K562 treated with DMSO at 1 percent for 4 hours (cell line): ENCODE data around the gene SLC35A1. TPM values are rescaled to one million over a fixed set of nuclear protein-coding genes. Genes with fewer than 3 reads are reported as not detected.

Source experiments
- total RNA-seq: library from RNA; unstranded; fragments of 300-600 nt; gene quantifications from 2 replicates; pipeline ENCODE4 v1.2.3, GENCODE V29; 2022; ENCODE audit not compliant: insufficient read depth

The SLC35A1 gene, protein sequence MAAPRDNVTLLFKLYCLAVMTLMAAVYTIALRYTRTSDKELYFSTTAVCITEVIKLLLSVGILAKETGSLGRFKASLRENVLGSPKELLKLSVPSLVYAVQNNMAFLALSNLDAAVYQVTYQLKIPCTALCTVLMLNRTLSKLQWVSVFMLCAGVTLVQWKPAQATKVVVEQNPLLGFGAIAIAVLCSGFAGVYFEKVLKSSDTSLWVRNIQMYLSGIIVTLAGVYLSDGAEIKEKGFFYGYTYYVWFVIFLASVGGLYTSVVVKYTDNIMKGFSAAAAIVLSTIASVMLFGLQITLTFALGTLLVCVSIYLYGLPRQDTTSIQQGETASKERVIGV
- total RNA-seq: 9.1 and 9.4 TPM in 2 replicates

DNA sequence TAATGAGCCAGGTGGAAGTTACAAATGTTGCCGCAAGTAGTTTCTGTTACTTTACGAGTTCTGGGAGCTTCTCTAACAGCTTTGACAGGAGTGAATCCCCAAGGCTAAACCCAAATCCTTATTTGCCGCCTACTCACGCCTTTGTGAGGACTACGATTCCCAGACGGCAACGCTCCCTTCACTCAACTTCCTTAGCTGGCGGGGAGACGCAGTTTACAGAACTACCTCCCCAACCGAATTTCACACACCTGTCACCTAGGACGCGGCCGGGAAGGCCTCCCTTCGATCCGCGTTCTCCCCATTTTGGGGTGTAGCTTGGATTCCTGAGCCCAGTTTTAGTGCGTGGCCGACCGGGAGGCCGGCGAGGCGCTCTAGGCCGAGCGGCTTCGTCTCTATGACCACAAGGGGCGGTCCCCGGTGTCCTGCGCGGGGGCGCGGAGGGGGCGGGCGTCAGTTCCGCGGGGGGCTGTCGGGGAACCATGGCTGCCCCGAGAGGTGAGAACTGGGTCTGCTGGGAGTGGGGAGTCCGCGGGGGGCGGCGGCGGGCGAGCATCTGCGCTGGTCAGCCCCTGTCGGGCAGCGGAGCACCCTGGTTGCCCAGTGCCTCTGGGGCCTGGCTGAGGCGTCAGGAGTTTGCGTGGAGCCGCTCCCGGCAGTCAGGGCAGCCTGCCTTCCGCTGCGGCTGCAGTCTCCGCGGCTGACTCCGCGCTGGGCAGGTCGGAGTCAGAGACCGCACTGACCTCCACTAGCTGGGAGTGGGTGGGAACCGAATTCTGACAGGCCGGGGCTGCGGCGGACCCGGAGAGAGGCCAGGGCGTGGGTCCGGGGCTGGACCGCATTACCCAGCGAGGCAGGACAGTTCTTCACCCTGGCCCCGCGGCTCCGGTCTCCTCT is at the start of gene SLC35A1:
Gene SLC35A1 (plus strand): TSS at position 450 of the 894 bp plus-strand sequence. CDS start 30 bp downstream, at position 480.

Other genes with a start within 250 kb of the SLC35A1 start
- 2.3 and 2.9 TPM in 2 replicates for gene SMIM8, start 150.4 kb upstream of the SLC35A1 start, total RNA-seq
- 0.53 TPM in 1 of 2 replicates, not detected in the other for gene GJB7, start 143.7 kb upstream of the SLC35A1 start, total RNA-seq
- gene C6orf163, start 128.2 kb upstream of the SLC35A1 start, total RNA-seq: 0.61 and 1.7 TPM in 2 replicates
- gene CFAP206, start 65.0 kb upstream of the SLC35A1 start, total RNA-seq: not detected in 2 replicates
- 21.6 and 25.9 TPM in 2 replicates for gene RARS2, start 117.0 kb downstream of the SLC35A1 start, total RNA-seq
- 14.6 and 18.8 TPM in 2 replicates for gene ORC3, start 117.2 kb downstream of the SLC35A1 start, total RNA-seq
- 65.8 and 67.8 TPM in 2 replicates for gene AKIRIN2, start 229.3 kb downstream of the SLC35A1 start, total RNA-seq